KG1 (cell line): ENCODE results near the gene CA10.

ENCODE experiments used
- DNase-seq: peaks from one replicate; lab custom pipeline; 2025; lab: John Stamatoyannopoulos, UW

Gene CA10

DNA sequence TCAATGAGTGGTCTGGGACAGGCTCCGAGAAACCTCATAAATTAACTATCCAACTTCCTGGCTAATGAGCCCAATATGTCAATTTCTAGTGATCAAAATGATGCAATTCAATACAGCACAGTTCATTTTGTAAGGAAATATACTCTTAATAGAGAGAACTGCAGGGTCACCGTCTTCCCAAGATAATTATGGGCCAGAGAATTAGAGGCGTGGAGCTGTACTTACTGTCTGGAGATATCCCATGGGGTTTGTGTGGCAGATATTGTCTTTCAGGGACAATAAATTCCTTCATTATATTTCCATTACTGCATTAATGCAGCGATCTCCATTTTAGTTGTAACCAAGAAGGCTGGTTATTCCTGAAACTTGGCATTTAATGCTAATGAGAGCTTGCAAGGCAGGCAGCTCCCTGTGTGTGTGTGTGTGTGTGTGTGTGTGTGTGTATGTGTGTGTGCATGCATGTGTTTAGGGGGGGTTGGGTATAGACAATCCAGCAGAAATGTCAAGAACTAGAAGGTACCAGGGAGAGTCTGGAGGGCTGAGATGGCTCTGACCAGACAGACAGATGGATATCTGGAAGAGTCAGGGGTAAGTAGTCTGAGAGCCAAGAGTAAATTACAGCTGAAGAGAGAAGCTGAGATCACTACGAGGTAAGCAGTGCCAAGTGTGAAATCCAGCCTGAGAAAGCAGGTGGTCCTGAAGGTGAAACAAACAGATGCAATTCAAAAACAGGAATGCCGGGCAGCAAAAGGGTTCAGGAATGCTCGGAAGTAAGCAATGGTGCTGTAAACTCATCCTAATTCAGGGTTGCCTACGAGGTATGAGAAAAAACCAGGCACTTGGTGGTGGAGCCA, 393.0 kb downstream of the CA10 start:
- DNase-seq, result no peak

DNA sequence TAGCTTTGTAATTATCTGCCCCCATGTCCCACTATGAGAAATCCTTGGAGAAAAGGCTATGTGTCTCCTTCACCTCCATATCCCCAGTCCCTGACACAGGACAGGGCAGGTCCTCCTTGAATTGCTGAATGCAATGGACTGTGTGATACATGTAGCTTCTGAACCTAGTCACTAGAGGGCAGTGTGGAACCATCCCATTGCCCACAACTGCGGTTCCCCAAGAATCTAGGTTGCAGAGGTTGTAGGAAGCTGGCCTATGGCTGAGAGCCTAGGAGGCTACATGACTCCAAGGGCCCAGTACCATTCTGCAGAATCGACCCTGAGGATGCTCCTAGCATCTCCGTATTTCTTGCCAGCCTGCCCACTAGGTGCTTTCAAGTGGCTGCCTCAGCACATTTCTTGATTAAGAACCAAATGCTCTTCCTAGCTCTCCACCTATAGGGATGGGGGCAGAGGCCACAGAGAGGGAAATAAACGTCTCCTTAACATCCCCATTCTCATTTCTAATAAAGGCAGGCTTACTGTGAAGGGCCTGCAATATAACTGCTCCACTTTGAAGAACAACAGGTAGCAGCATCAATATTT, 394.0 kb downstream of the CA10 start:
- peak; percentile 42 for DNase-seq

DNA sequence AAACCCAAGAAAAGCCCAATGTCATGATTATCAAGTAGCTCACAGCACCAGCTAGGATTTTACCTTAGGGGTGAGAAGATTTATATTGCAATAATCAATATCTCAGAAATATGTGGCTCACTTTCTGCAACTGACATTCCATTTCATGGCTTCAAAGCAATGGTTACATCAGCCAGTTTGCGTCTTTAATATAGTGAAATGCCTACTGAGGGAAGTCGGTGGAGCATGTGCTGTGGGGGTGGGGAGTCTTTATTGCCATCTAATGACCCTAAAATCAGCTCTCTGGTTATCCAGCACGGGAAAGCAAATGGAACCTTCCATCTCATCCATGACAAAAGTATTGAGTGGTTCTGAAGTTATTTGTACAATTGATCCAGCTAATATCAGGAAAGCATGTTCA, 395.5 kb downstream of the CA10 start:
- no peak for DNase-seq

DNA sequence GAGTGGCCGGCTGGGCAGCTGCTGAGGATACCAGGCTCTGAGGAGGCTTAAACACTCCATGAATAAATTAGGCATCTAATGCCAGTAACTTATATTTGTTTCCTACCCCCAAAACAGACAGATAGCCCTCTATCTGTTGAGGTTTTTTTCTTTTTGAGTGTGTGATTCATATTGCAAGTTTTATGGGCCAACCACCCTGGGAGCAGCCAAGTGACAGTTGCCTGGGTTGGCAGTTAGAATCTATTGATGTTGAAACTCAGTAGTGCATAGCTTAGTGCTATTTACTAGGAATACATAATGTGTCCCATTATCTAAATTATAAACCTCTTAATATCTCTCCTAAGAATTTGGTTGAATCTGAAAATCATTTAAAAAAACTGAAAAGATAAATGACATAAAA, 397.4 kb downstream of the CA10 start:
- no peak for DNase-seq

DNA sequence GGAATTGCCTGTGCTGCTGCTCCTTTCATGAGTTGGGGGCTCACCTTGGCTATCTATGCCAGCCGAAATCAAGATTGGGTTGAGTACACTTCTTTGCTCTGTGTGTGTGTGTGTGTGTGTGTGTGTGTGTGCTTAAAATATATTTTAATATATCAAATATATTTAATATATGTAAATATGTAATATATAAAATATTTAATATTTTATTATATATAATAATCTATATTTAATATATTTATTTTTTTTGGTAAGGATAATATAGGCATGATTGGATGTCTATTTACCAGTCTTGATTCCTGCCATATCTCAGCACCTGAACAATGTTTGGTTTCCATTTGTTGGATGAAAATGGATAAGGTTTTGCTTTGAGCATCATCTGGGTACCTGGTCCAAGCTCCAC, 399.3 kb downstream of the CA10 start:
- no peak for DNase-seq

DNA sequence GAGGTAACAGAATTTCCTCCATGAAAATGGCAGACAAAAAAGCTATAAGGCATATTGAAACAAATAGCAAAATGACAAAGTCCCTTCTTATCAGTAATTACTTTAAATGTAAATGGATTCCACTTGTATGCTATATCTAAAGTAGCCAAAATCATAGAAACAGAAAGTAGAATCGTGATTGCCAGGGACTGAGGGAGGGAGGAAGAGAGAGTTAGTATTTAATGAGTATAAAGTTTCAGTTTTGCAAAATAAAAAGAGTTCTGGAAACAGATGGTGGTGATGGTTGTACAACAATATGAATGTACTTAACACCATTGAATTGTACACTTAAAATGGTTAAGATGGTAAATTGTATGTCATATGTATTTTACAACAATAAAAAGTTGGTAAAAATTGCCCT, 407.4 kb downstream of the CA10 start:
- no peak for DNase-seq

DNA sequence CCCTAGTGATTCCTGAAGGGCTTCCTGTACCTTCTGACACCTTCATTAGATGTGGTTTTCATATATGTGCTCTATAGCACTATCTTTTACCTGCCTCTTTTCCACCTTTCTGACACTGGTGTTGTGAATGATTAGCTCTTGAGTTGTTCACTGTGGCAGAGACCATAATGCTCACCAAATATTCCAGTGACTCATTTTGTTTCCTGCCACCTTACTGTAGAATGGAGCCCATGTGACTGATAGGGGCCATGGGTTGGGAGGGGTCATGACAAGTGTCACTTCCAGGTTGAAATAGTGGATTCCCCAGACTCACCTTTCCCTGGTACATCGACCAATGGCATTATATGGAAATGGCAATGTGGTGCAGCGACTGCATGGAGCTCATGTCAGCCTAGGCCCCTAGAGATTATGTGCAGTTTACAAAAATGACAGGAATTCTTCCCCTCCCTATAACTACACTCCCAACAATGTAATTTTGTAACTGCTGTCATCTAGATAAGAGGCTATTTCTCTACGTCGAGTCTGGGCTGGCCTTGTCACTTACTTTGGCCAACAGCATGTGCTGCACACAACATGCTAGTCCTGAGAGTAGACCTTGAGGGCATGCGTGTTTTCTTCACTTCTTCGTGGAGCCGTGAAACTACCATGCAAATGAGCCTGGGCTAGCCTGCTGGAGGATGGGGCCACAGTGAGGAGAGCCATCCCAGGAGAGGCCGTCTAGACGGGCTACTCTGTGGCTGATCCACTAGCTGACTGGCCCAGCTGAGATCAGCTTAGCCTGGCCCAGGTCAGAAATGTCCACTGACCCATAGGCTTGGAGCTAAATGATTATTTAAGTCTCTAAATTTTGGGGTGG, 409.5 kb downstream of the CA10 start:
- no peak for DNase-seq

DNA sequence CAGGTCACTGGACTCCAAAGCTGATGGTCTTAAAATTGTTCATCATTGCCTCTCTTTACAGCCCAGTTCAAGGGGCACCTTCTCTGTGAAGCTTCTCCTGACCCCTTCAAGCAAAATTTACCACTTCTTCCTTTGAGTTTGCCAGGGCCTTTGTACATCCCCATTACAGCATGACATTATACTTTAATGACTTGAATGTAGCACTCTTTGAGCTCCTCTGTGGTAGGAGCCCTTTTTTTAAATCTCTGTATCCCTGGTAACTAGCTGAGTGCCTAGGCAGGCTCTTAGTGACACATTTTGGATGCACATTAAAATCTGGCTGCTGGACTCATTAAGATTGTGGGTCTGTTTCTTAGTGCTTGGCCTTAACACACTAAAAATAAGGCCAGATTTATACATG, 412.1 kb downstream of the CA10 start:
- DNase-seq, result no peak

DNA sequence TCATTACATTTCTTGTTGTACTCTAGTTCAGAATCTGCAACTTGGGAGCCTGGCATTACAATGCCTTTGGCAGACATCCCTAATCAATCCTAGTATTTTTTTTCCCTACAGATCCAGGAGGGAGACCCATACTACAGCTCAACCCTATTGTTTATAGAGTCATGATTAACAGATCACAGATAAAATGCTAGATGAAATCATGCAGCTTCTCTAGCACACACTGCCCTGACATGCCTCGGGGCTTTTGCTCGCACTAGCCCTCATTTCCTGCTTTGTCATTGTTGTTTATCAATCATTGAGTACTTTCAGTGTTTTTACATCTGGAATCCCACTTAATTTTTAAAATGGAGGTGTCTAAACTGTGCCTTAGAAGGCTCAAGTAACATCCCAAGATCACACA, 412.5 kb downstream of the CA10 start:
- DNase-seq, result no peak

DNA sequence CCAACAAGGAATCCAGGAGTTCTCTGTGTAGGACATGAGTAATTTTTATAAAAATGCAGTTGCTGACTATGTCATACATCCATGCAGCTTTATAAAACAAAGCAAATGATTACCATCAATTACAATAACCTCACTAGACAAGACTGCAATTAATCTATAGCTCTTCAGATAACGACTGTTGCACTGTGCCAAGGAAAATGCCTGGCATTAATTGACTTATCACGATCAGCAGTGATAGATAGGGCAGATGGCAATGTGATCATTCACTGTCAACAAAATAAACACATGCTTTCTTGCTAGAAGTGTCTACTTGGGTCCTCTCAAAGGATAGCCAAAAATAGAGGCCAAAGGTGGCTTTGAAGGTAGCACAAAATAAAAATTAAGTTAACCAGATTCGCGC, 415.0 kb downstream of the CA10 start:
- no peak for DNase-seq

DNA sequence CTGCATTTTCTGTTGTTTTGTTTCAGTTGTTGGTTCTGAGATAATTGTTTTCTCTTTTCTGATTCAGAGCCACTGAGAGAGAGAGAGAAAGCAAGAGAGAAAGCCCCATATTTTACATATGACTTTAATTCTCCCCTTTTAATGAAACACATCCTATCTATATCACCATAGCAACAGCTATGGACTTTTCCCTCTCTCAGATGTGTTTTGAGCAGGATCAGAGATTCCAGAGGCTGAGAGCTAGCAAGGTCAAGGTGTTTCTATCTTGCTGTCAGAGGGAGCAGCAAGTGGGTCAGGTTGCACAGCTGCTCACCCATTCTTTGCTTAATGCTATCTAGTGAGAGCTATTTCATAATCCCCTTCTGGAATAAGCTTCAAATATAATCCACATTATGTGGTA, 415.9 kb downstream of the CA10 start:
- no peak for DNase-seq

DNA sequence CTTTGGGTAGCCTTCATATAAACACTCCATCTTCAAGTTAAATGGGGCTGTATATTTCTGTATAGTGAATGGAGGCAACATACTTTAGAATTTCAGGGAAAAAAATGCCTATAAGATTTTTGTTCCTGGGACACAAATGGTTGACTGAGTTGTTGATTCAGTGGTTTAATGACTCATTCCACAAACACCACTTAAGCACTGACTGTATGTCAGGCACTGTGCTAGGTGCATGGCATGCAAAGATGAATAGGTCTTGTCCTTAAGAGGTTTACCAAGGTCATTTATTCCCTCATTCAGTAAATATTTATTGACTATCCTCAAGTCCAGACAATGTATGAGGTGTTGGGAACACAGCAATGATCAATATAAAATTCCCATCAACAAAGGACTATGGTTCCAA, 417.1 kb downstream of the CA10 start:
- no peak for DNase-seq

DNA sequence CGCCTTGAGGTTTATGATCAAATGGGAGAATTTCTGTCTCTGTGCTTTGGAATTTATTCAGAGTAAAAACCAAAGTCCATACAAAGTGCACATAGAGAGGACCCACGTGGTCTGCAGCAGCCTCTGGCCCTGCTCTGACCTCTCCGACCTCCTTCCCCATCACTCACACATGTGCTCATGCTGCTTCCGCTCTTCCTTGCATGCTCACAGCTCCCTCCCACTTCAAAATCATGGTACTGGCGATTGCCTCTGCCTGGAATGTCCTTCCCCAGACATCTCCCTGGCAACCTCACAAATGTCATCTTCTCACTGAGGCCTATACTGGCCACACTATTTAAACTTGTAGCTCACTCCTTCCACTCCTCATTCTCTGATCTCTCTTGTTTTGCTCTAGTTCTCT, 418.0 kb downstream of the CA10 start:
- DNase-seq, result no peak

DNA sequence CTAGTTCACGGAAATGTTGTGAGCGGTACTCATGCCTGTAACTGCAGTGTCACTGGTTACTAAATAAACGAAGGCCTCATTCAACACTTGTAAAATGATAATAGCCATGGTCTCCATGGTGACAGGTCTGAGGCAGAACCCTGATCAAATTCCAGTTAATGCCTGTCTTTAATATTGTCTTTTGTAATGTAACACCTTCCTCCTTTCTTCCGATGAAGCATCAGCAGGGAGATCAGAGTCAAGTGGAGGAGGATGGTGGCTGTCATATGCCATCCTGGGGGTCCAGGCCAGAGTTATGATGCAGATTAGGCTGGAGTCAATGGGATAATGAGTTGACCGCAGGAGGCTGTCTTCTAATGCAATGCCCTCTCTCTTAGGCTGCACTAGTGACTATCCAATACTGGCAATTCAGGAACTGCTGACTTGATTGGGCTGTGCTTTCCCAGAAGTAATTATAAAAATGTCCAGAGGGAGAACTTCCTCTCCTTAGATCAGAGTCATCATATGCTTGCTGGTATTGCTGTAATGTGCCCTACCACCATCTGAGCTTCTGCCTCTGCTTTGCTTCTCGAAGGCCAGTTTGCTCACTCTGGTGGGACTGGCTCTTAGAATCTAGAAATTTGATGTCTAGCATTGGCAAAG, 419.1 kb downstream of the CA10 start:
- no peak for DNase-seq

DNA sequence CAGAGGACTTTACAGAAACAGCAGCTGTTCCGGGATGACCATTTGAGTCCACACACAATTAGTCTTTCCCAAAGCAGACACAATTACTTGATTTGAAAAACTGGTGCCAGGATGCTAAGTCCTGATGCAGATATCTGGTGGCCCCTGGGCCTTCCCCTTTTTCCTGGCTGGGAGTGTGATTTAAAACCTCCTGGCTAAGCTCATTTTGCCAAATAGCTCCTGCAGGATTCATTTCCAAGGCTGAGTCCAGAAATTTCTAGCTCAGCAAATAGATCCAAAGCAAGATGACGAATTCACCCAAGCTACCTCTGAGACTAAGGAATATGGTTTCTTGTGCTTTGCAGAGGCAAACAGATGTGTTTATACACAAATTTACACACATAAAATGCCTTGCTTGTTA, 422.2 kb downstream of the CA10 start:
- no peak for DNase-seq

DNA sequence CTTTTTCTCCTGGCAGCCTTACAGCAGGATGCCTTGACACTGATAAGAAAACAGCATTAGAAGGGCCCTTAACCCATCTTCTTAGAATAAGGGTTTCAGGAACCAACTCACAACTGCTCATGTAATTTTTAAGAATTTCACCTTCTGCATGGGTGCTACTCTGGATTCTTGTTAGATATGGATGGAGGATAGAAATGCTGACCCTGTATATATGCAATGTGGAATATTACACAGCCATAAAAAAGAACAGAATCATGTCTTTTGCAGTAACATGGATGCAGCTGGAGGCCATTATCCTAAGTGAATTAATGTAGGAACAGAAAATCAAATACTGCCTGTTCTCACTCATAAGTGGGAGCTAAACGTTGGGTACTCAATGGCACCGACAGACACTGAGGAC, 423.5 kb downstream of the CA10 start:
- DNase-seq, result no peak

DNA sequence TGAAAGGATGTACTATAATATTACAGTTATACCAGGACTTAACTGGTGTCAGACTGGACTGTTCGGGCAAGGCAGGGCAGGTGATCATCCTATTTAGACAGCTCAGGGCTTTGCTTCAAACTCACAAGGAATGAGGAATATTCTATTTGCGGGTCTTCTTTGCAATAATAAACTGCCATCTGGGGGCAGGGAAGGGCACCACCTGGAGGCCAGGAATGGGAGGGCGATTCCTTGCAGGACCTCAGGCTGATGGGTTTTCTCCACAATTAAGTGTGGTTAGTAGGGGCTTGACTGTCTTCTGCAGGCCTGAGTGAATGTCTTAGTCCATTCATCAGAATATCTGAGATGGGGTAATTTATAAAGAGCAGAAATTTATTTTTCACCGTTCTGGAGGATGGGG, 424.1 kb downstream of the CA10 start:
- DNase-seq, result no peak

DNA sequence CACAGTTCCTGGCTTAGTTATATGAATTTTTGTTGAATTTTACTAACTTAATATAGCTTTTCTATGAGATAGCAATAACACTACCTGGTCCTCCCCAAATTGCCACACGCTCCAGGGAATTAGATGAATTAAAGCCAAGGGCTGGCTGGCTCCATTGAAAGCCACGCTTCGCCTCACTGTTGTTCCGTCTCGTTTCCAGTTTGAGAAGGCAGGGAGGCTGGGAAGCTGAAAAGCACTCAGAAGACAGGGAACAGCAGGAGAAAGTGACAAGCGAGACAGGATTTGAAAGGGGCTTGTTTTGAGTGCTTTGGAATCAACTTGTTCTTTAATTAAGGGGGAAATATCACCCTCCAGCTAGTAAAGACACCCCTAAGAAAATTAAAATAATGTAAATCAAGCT, 425.3 kb downstream of the CA10 start:
- no peak for DNase-seq

DNA sequence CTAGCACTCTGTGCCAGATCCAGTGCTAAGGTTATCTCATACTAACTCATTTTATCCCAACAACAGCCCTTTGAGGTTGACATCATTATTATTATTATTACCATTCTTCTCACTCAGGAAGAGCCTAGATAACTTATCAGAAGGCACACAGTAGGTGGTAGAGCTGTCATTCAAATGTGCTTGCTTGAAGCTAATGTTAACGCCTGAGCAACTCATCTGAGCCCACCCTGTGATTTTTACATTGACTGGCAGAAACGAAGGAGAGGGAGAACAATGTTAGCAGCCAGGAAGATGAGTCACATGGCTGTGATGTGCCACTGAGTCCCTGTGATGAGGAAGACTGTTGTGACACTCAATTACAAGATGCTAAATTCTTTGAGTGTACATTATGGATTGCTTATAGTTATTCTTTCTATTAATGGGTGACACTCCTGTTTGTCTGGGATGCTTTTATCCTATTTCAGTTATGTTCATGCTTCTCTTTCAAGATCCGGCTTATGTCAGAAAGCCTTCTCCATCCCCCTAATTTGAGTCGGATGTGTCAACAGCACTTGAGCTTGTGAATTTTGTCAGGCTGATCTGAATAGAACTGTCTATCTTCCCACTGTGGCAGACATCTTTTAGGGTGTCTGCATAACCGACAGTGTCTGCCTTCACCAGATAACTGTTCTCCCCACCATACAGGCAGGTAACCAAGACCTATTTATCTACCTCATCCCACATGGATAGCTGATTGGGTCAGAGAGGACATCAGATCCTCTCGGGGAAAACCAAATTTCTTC, 426.4 kb downstream of the CA10 start:
- no peak for DNase-seq

DNA sequence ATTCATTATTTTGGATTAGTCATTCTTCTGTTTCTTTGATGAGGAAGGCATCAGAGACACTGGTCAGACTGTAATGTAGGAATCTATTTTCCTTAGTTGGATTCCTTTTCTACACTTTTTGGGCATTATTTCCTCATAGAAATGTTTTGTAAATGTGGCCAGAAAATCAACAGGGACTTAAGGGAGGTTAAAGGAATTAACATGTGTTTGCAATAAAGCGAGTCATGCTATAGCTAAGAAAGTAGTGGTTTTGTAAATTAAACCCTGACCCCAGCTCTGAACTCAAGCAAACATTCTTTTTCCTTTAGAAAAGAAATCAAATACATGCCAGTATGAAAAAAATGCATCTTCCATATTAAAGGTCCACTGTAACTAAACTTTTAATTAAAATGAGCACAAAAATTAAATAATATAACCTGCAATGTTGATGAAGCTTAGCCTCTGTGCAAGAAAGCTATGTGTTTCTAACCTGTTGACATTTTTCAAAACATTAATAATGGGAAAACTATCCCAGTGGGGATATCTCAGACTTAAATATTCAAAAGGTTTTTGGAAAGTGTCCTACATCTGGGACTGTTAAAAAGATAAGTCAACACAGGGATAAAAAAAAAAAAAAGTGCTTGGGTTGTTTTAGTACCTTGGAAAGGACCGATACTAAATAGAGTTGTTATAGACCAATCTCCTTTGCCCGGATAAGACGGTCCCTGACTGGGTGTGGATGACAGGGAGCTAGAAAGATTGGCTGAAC, 428.0 kb downstream of the CA10 start:
- no peak for DNase-seq

DNA sequence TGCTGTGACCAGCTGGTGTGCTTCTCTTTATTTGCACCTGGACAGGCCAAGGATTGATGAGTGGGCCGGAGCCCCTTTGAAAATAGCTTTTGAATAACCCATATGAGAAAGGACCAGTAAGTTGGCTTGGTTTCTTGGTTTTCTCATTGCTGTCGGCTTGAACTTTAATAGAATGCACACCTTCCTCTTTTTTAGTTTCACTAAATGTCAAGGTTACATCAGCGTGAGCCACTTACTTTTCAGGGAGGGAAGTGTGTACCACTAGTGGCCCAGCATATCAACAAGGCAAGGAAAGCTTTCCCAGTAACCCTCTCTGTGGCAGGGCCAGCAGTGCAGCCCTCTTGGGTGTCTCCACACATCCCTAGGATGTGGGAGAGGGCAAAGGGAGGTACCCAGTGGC, 433.3 kb downstream of the CA10 start:
- no peak for DNase-seq
